ENCODE measurements around the gene GPR37.

GRCh38 chr7:124765401-124766352, at the start of gene GPR37:
- TF ChIP-seq JUN (IDR thresholded peaks at IDR 0.05; ENCODE audit: borderline replicate concordance, insufficient read depth, insufficient read length, low read depth) (no peak), CTCF (IDR thresholded peaks at IDR 0.05; ENCODE audit: extremely low read depth in 1 of 2, insufficient read depth in 1 of 2, low read depth in 1 of 2, low read length in 2 of 2) (no peak)

Measured in endothelial cell of umbilical vein (primary cell).